HG03354 (cell line): ENCODE data around the gene MUC20.
"Not testable (repeated sequence)": the region's sequence is repeated elsewhere in the genome, so short reads cannot be mapped to it uniquely, and the experiment has no call there.

Source experiments
- ATAC-seq: cut with Tn5 transposase; IDR thresholded peaks from one replicate; pipeline ENCODE4 v1.9.1; 2021; ENCODE audit warnings: mild to moderate bottlenecking; ENCODE audit not compliant: unreplicated experiment, poor library complexity, severe bottlenecking

Gene MUC20, protein sequence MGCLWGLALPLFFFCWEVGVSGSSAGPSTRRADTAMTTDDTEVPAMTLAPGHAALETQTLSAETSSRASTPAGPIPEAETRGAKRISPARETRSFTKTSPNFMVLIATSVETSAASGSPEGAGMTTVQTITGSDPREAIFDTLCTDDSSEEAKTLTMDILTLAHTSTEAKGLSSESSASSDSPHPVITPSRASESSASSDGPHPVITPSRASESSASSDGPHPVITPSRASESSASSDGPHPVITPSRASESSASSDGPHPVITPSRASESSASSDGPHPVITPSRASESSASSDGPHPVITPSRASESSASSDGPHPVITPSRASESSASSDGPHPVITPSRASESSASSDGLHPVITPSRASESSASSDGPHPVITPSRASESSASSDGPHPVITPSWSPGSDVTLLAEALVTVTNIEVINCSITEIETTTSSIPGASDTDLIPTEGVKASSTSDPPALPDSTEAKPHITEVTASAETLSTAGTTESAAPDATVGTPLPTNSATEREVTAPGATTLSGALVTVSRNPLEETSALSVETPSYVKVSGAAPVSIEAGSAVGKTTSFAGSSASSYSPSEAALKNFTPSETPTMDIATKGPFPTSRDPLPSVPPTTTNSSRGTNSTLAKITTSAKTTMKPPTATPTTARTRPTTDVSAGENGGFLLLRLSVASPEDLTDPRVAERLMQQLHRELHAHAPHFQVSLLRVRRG

DNA sequence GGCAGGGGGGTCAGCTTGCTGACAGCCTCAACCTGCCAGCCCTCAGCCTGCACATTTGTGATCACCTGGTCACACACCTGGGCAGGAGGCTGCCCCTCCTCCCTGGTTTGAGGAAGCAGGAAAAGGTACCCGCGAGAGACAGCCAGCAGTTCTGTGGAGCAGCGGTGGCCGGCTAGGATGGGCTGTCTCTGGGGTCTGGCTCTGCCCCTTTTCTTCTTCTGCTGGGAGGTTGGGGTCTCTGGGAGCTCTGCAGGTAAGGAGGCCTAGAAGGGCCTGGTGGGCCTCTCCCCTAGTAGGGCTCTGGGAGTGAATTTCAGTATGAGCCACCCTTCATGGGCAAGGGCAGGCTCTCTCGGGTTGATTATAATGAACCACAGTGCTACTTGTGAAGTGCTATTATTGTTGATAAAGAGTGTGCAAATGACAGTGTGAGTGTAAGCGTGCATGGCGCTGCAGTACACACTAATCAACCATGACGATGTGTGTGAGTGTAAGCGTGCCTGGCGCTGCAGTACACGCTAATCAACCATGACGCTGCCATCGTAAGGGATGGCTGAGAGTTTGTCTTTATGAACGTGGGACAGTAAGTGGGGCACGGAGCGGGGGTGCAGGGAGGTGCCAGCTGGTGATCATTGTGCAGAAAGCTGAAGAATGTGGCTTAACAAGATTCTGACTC is at the start of gene MUC20:
Gene MUC20 (plus strand): TSS at position 148 of the 676 bp plus-strand sequence. CDS start 30 bp downstream, at position 178.
- not testable (repeated sequence) for ATAC-seq

DNA sequence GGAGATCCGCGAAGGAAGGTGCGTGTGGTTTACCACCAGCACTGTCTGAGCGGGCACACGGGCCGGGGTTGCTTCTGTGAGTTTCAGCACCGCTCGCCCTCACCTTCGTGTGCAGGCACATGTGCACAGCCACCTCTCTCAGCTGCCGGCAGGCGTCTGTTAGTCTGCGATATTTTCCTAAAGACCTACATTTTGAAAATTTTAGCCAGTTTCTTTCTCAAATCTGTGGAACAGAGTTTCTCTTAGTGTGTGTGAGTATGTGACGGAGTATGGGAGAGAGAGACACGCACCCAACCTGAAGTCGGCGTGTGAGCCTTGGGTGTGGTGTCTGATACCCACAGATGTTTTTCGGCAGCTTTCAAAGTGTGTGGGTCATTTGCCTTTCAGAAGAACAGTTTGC is 49.5 kb upstream of the MUC20 start:
- not testable (repeated sequence) for ATAC-seq

DNA sequence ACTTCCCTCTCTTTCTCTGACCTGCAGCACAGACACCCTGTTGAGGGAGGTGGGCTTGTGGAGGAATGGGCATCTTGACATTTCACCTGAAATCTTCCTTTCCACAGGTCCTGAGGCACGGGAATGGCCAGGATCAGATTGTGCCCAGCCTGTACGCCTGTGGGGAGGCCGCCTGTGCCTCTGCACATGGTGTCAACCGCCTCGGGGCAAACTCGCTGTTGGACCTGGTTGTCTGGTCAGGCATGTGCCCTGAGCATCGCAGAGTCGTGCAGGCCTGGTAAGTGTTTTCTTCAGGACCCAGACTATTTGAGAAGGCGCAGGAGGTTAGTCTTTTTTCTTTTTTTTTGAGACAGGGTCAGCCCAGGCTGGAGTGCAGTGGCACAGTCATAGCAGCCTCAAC is 47.1 kb upstream of the MUC20 start:
- ATAC-seq: not testable (repeated sequence)

- not testable (repeated sequence) for ATAC-seq
Measured at GRCh38 chr3:195678391-195679015, 42.3 kb upstream of the MUC20 start.

DNA sequence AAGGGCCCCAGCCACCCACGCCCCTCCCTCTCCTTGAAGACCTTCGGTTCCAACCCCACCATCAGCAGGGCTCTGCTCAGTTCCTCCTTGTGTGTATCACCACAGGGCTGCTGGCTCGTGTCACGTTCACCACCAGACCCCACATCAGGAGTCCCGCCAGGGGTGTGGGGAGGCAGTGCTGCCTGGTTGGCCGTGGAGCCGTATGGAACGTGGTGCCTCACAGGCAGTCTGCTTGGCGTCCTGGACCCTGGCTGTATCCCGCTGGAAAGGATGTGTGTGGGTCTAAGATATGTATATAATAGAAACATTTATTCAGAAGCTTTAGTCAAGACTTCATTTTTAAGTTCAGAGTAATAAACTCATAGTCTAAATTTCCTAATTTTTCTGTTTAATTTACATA is 40.1 kb upstream of the MUC20 start:
- ATAC-seq: not testable (repeated sequence)

GRCh38 chr3:195681458-195682103 is 39.2 kb upstream of the MUC20 start:
- ATAC-seq: not testable (repeated sequence)

DNA sequence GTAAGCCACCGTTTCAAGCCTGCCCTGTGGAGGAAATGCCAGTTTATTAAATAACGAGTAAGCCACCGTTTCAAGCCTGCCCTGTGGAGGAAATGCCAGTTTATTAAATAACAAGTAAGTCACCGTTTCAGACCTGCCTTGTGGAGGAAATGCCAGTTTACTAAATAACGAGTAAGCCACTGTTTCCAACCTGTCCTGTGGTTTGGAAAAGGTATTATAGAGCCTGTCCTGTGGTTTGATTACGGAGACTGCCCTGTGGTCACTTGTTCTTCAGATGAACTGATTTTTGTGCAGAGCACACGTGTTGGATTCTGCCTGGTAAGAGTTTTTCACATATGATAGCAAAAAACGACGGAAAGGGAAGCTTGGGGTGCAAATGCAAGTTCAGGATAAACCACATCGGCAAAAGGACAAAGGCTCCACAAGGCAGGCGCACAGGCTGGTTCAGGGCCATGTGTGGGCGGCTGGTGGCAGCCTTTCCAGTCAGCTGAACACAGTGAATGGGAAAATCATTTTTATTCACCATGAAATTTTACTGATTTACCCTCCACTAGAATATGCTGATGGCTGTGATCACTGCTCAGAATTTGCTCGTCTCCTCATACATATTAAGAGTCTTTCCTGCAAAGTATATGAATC is 38.6 kb upstream of the MUC20 start:
- not testable (repeated sequence) for ATAC-seq

GRCh38 chr3:195683722-195684526 is 36.9 kb upstream of the MUC20 start:
- not testable (repeated sequence) for ATAC-seq

DNA sequence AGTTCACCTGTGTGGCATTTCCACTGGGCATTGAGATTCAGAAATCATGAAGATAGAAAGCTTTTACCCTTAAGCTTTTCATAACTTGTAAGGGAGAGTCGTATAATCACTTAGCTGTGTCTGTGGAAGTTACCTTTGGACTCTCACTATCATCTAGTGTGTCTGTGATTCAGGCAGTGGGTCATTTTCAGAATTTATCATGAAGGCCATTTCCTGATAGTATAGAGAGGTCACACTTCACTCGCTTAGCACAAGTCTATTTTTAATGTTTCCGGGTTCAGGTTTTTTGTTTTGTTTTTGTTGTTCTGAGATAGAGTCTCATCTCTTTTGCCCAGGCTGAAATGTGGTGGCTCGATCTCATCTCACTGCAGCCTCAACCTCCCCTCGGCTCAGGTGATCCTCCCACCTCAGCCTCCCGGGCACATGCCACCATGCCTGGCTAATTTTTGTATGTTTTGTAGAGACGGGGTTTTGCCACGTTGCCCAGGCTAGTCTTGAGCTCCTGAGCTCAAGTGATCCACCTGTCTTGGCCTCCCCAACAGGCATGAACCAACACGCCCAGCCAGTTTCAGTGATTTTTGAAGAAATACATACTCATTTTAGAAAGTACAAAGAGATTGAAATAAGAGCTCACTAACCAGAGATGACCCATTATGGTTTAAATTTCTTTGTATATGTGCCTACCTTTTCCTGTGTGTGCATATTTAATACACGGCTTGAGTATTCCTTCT is 36.1 kb upstream of the MUC20 start:
- not testable (repeated sequence) for ATAC-seq

GRCh38 chr3:195686537-195687208 is 34.1 kb upstream of the MUC20 start:
- not testable (repeated sequence) for ATAC-seq

- ATAC-seq: not testable (repeated sequence)
Measured at GRCh38 chr3:195687209-195687760, 33.5 kb upstream of the MUC20 start.

DNA sequence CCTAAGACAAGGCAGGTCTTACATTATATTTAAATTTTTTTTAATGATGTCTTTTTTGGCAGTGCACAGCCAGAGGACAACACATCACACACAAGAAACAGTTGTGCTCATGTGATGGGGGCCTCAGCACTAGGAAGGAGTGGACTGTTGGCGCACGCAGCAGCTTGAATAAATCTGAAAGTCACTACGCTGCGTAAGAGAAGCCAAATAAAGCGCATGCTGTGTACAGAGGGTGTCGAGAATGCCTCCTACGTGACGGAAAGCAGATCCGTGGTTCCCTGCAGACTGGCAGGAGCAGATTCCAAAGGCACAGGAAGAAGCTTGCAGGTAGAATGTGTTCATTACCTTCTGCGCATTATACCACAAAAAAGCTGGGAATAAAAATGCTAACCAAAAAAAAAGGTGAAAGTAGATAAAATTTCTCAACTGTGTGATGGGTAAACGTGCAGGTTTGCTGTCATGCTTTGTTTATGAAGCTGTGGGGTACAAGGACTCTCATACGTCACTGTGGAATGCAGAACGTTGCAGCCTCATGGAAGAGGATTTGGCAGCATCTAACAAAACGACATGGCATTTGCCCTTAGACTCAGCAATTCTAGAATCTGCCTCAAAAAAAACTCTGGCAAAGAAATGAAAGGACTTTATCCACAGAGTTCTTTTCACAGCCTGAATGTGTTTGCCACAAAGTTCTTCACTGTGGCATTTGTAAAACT is 32.2 kb upstream of the MUC20 start:
- not testable (repeated sequence) for ATAC-seq

- ATAC-seq: not testable (repeated sequence)
Measured at GRCh38 chr3:195689184-195690070, 31.4 kb upstream of the MUC20 start.

DNA sequence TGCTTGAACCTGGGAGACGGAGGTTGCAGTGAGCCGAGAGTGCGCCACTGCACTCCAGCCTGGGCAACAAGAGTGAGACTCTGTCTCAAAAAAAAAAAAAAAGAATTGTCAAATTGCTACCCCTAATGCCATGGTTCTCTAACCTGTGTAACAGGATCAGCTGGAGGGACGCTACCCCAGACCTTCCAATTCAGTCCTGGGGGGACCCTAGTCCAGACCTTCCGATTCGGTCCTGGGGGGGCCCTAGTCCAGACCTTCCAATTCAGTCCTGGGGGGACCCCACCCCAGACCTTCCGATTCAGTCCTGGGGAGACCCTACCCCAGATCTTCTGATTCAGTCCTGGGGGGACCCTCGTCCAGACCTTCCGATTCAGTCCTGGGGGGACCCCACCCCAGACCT is 29.8 kb upstream of the MUC20 start:
- ATAC-seq: no peak
